HAP-1 (cell line): ENCODE data around the gene ZDHHC12.

ENCODE experiments used
- DNase-seq, 2 experiments: peaks; one replicate each; pipeline ENCODE4 v3.0.0-alpha.2; 2016 to 2020; ENCODE audit warnings: low spot score in 2 of 2
- H3K27me3 ChIP-seq: fragments of 250-450 bp; sonication (Bioruptor Pico); 2 replicates; pipeline ENCODE4 v1.5.1; 2020; ENCODE audit warnings: low read depth, mild to moderate bottlenecking, moderate library complexity
- H3K36me3 ChIP-seq: fragments of 250-450 bp; sonication (Bioruptor Pico); replicated peaks from 2 replicates; pipeline ENCODE4 v1.5.1; 2020; ENCODE audit warnings: mild to moderate bottlenecking
- H3K4me1 ChIP-seq: fragments of 250-450 bp; sonication (Bioruptor Pico); 2 replicates; pipeline ENCODE4 v1.5.1; 2020; ENCODE audit warnings: mild to moderate bottlenecking
- H3K4me3 ChIP-seq: fragments of 250-450 bp; sonication (Bioruptor Pico); 2 replicates; pipeline ENCODE4 v1.5.1; 2020; ENCODE audit warnings: mild to moderate bottlenecking, moderate library complexity
- H3K9me3 ChIP-seq: fragments of 250-450 bp; sonication (Bioruptor Pico); 2 replicates; pipeline ENCODE4 v1.5.1; 2020; ENCODE audit warnings: mild to moderate bottlenecking, moderate library complexity
- in situ Hi-C: fragments of 300-500 bp; cut with MboI; formaldehyde crosslinking; loops from 3 replicates; pipeline ENCODE4 v1.14.3; 2020; ENCODE audit warnings: low sequenced_read_pairs, inconsistent platforms, mixed read lengths

ZDHHC12 gene

DNA sequence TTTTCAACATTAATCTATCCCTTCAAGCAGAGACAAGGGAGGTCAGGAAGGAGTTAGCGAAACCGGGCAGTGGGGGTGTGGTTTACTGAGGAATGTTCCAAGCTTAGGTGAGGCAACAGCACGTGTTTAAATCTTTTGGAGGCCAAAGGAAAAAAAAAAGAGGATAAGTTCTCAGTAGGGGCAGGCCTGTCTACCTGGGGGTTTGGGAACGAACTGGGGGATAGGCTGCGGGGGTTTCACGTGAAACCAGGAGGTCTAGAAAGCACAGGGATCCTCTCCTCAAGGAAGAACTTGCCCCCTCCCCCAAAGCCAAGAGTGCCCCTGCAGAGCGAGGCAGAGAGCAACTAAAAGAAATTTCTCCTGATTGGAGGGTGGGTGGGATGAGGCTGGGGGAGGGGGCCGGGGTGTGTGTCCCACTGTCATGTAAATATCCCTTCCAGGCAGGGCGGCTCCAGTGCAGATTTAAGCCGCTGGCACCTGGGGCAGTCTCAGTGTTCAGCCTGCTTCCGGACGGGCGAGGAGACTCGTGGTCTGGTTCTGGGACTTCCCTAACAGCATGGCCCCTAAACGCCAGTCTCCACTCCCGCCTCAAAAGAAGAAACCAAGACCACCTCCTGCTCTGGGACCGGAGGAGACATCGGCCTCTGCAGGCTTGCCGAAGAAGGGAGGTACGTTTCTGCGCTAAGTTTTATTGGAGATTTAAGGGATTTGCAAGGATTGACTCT, 40.4 kb downstream of the ZDHHC12 start:
- Histone ChIP-seq H3K9me3 (no peaks in the 10 kb centered on the region), H3K4me1 (peaks cover 30% of the 10 kb centered on the region), H3K4me3 (peak overlapping the region; percentile 61), H3K27me3 (no peaks in the 10 kb centered on the region), H3K36me3 (peaks cover 16% of the 10 kb centered on the region)
- DNase-seq, result peak; percentile 96
- in situ Hi-C loops, result no loop called here

DNA sequence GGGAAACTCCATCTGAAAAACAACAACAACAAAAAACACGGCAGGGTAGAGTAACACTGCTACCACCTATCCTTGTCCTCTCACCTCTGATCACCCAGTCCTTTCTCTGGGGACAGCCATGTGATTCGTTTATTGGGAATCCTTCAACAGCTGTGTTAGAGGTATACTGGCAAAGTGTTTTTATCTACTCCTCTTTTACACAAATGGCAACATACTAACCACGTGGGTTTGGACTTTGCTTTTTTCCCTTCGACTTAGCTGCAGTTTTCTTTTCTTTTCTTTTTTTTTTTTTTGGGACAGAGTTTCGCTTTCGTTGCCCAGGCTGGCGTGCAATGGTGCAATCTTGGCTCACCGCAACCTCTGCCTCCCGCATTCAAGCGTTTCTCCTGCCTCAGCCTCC, 46.1 kb downstream of the ZDHHC12 start:
- H3K27me3 ChIP-seq, result no peaks in the 10 kb centered on the region
- no peaks in the 10 kb centered on the region for H3K9me3 ChIP-seq
- DNase-seq, result no peak
- in situ Hi-C loops, result no loop called here
- no peak overlapping the region for H3K4me3 ChIP-seq
- no peaks in the 10 kb centered on the region for H3K36me3 ChIP-seq
- H3K4me1 ChIP-seq, result 0 out of 2 replicates have a peak, but pooled peaks cover under 1% of the 10 kb centered on the region

DNA sequence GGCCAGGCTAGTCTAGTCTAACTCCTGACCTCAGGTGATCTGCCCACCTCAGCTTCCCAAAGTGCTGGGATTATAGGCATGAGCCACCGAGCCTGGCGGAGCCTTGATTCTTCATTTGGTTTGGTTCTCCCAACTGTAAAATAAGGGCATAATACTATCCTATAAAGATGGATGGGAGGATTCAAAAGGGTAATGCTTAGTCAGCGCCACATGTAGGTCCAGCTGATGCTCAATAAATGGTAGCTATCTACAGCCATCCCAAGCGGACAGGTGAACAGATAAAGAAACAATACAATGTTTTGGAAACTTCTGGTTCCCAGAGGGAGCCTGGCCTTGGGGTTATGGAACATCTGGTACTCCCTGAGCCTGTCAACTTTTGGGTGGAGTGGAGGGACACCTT, 48.5 kb downstream of the ZDHHC12 start:
- no peaks in the 10 kb centered on the region for H3K4me1 ChIP-seq
- H3K4me3 ChIP-seq, result no peak overlapping the region
- in situ Hi-C loops, result no loop called here
- H3K36me3 ChIP-seq, result no peaks in the 10 kb centered on the region
- no peak for DNase-seq
- H3K9me3 ChIP-seq, result no peaks in the 10 kb centered on the region
- no peaks in the 10 kb centered on the region for H3K27me3 ChIP-seq
